Cortex of kidney (tissue), 1 donor: ENCODE measurements around the gene BMPR1A.

Experiments used
- DNase-seq: peaks from one replicate; lab custom pipeline; 2025; lab: John Stamatoyannopoulos, UW

The BMPR1A gene

GRCh38 chr10:86956848-86957448, 200.5 kb downstream of the BMPR1A start:
- DNase-seq = no peak

GRCh38 chr10:86957471-86958115, 201.2 kb downstream of the BMPR1A start, which contains the start of gene MMRN2:
Gene MMRN2 (minus strand): TSS chr10:86957615. CDS start chr10:86957541, 74 bp downstream.
- DNase-seq = no peak

- no peak for DNase-seq
Measured at GRCh38 chr10:86958116-86958900, 201.9 kb downstream of the BMPR1A start, which contains the start of gene SNCG. Gene SNCG (plus strand): TSS chr10:86958599. CDS start chr10:86958698, 99 bp downstream.

- no peak for DNase-seq
Measured at GRCh38 chr10:86958901-86959736, 202.7 kb downstream of the BMPR1A start.

GRCh38 chr10:86959737-86960002, 203.3 kb downstream of the BMPR1A start:
- no peak for DNase-seq

- DNase-seq = no peak
Measured at GRCh38 chr10:86960003-86960862, 203.8 kb downstream of the BMPR1A start.

GRCh38 chr10:86960863-86961434, 204.5 kb downstream of the BMPR1A start:
- DNase-seq = no peak

- DNase-seq = no peak
Measured at GRCh38 chr10:86961481-86962091, 205.2 kb downstream of the BMPR1A start.

- DNase-seq = no peak
Measured at GRCh38 chr10:86962136-86962980, 205.9 kb downstream of the BMPR1A start.

- no peak for DNase-seq
Measured at GRCh38 chr10:86962981-86963310, 206.5 kb downstream of the BMPR1A start.

GRCh38 chr10:86963341-86963919, 207.0 kb downstream of the BMPR1A start:
- no peak for DNase-seq

- no peak for DNase-seq
Measured at GRCh38 chr10:86964061-86964846, 207.8 kb downstream of the BMPR1A start.

- DNase-seq = no peak
Measured at GRCh38 chr10:86964847-86965190, 208.4 kb downstream of the BMPR1A start.

- DNase-seq = no peak
Measured at GRCh38 chr10:86965986-86966654, 209.7 kb downstream of the BMPR1A start.

- DNase-seq = no peak
Measured at GRCh38 chr10:86967481-86967941, 211.1 kb downstream of the BMPR1A start.

GRCh38 chr10:86968271-86968993, 212.0 kb downstream of the BMPR1A start, which contains the start of gene ADIRF:
Gene ADIRF (plus strand): TSS chr10:86968482. CDS start chr10:86968545, 63 bp downstream.
- DNase-seq = no peak

- no peak for DNase-seq
Measured at GRCh38 chr10:86968994-86969355, 212.6 kb downstream of the BMPR1A start.
